ENCODE results near the gene FANCL.
"Not testable (repeated sequence)": the region's sequence is repeated elsewhere in the genome, so short reads cannot be mapped to it uniquely, and the experiment has no call there.

The FANCL gene

DNA sequence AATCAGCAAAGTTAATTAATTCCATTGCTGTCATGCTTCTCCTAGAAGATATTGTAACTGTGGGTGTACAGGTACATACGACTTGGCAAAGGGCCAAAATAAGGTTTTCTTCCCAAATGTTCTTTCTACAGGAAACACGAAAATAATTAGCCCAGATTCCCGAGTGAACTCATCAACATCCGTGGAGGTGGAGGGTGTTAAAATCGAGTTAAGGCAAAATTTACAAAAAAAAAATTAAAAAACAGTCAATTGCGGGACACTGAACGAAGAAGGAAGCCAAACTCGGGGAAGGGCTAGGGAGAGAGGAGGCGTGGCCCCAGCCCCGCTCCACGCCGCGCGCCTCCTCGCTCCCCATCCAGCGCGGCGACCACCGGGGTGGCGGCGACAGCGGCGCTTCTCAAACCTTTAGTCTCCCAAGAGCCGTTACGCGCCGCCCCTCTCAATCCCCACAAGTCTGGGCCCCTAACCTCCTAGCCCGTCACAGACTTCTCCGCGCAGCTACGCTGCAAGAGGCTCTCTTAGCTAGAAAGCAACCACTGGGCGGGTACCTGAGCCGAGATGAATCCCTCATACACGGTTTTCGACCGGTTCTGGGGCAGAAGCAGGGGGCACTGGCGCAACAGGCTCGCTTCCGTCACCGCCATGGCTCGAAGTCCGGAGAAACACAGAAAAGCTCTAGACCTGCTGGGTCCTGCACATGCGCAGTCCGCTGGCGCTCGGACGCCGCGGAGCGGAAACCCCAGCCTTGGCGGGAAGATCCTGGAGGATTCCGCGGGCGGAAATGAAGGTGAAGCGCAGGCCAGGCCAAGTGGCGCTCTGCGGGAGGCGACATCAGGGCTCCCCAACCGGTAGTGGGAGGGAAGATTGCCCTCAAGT is at the start of gene FANCL:
Gene FANCL (minus strand): TSS at position 656 of the 876 bp plus-strand sequence. CDS start 12 bp downstream, at position 644.
- peak; percentile 97 for DNase-seq (ENCODE audit: low spot score)

GRCh38 chr2:58289029-58289428 is 47.9 kb upstream of the FANCL start:
- peak; percentile 3 for DNase-seq (ENCODE audit: low spot score)

DNA sequence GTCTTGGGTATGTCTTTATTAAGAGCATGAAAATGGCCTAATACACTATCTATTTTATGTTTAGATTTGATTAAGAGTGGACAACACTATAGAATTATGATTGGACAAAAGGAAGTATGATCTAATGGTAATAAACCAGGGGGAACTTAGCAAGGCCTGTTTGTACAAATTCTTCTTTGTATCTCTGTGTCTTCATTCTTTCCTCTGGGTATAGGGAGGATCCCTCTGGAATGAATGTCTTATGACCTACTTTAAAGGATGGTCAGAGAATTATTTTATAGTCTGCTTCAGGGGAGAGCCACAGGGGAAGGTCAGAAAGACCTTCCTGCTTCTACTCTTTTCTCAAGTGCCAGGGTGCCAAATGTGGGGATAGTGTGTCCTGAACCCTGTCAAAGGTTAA is 42.8 kb upstream of the FANCL start:
- DNase-seq (ENCODE audit: low spot score): no peak

DNA sequence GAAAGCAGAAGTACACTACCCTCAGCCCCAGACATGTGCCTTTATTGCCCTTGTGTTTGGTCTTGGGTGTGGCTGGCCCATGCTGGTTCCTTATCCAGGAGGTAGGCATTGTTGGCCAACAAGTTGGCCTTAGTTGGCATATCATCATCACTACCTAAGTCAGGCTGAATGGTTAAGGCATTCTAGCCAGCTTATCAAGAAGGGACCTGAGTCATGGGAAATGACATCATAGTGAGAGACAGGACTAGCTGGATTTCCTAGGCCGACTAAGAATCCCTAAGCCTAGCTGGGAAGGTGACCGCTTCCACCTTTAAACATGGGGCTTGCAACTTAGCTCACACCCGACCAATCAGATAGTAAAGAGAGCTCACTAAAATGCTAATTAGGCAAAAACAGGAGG is 34.0 kb upstream of the FANCL start:
- not testable (repeated sequence) for DNase-seq (ENCODE audit: low spot score)

DNA sequence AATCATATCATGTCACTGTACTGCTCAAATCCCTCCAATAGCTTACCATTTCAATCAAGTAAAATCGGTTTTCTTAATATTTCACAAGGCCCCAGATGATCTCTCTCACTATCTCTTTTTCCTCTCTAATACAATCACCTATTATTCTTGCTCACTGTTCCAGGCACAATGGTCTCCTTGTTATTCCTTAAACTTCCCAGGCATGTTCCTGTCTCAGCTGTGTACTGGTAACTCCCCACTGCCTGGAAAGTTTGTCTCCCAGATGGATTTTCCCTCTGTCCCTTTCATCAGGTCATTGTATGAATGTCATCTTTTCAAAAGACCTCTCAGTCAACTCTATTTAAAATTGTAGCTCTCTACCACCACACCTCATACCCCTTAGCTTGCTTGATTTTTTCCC is 30.7 kb upstream of the FANCL start:
- DNase-seq (ENCODE audit: low spot score): no peak

DNA sequence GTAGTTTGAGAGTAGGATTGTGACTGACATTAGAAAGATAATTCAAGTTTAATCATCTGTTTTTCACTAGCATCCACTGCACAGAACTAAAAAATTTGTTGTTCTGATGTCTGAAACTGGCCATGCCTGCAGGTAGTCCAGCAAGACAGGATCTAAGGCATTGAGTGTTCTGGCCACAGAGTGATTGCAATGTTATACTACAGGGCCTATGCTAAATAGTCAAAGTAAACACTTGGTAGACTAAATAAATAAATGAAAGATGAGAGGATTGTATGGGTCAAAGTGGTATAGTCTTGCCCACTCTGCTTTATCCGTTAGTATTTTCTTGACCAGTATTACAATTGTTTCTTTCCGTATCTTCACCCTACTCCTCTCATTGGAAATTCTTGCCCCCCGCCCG is 27.6 kb upstream of the FANCL start:
- DNase-seq (ENCODE audit: low spot score): no peak

DNA sequence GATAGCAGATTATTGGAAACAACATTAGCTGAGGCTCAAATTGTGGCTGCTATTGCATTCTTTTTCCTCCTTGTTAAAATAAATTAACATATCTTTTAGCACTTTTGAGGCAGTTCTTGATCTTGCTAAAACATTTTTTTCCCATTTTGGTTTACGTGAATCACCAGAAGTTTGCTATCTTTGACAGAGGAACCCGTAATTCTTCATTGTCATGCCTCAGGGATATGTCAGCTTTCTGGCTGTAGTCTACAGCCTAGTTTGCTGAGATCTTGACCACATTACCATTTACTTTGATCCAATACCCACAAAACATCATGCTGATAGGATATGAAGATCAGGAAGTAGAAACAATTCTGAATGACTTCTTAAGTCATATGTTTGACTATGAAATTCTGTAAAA is 25.1 kb upstream of the FANCL start:
- no peak for DNase-seq (ENCODE audit: low spot score)

DNA sequence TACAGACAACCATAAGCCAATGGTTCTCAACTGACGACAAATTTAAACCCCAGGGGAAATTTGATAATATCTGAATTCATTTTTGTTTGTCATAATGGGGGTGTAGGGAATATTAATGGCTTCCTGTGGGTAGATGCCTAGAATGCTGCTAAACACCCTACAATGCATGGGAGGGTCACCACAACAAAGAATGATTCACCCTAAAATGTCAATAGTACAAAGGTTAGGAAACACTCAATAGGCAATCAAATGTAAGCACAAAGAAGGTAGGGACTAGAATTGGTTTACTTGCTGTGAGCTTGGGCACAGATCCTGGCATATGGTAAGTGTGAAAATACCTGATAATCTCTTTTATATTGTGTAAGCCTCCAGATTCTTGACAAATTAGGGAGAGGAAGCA is 20.1 kb upstream of the FANCL start:
- no peak for DNase-seq (ENCODE audit: low spot score)

DNA sequence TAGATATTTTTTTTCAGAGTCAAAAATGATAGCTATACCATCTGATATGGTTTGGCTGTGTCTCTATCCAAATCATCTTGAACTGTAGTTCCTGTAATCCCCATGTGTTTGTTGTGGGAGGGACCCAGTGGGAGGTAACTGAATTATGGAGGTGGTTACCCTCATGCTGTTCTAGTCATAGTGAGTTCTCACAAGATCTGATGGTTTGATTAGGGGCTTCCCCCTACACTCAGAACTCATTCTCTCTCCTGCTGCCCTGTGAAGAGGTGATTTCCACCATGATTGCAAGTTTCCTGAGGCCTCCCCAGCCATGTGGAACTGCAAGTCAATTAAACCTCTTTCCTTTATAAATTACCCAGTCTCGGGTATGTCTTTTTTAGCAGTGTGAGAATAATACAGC is 17.3 kb upstream of the FANCL start:
- DNase-seq (ENCODE audit: low spot score): not testable (repeated sequence)

DNA sequence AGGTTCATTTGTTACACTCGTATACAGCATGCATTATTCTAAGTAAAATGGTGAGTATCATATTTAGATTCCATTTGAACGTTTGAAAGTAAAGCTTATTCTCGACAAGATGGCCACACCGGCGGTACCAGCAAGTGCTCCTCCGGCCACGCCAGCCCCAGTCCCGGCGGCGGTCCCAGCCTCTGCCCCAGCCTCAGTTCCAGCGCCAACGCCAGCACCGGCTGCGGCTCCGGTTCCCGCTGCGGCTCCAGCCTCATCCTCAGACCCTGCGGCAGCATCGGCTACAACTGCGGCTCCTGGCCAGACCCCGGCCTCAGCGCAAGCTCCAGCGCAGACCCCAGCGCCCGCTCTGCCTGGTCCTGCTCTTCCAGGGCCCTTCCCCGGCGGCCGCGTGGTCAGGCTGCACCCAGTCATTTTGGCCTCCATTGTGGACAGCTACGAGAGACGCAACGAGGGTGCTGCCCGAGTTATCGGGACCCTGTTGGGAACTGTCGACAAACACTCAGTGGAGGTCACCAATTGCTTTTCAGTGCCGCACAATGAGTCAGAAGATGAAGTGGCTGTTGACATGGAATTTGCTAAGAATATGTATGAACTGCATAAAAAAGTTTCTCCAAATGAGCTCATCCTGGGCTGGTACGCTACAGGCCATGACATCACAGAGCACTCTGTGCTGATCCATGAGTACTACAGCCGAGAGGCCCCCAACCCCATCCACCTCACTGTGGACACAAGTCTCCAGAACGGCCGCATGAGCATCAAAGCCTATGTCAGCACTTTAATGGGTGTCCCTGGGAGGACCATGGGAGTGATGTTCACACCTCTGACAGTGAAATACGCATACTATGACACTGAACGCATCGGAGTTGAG is 10.4 kb upstream of the FANCL start:
- not testable (repeated sequence) for DNase-seq (ENCODE audit: low spot score)

DNA sequence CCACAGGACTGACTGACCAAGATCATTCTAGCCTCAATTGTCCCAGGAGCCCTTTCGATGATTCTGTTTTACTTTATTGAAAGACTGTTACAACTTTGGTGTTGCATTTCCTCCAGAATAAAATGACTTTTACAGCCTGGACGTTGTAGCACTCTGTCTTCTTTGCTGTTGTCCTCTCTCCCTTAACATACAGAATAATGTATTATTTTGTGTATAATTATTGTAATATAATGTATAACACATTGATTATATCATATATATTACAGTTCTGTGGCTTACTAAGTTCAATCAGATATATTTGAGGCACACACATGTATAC is 380 bp upstream of the FANCL start:
- no peak for DNase-seq (ENCODE audit: low spot score)

GRCh38 chr2:58239243-58239925 is 1.7 kb downstream of the FANCL start:
- DNase-seq (ENCODE audit: low spot score): no peak

- DNase-seq (ENCODE audit: low spot score): no peak
Measured at GRCh38 chr2:58237741-58238140, 3.4 kb downstream of the FANCL start.

DNA sequence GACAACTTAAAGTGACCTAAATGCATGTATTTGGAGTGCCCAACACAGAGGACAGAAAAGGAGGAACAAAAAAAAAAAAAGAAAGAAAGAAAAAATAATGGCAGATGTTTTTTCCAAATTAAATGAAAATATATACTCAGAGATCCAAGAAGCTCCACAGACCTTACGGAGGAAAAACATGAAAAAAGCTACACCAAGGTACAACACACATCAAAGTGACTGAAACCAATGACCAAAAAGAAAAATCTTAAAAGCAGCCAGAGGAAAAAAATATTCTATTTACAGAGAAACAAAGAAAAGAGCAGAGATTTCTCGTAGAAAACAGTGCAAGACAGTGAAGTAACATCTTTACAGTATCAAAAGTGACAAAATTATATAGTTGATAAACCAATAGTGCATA is 5.1 kb downstream of the FANCL start:
- DNase-seq (ENCODE audit: low spot score): no peak

DNA sequence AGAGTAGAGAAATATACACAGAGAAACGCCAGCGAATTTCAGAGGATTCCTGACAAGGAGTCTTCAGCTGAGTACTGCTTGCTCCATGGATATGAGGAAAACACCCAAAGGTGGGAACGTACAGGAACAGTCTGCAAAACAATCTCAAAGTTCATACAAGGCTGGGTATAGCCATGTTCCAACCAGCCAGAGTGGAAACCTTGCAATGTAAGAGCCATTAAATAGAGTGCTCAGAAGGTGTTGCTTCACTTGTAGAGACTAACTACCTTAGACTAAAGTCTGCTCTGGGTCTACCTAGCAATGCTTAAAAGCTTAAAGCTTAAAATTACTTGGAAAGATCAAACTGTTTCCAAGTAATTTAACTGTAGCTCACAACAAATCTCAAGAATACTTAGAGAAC is 6.0 kb downstream of the FANCL start:
- no peak for DNase-seq (ENCODE audit: low spot score)

- DNase-seq (ENCODE audit: low spot score): no peak
Measured at GRCh38 chr2:58228299-58228698, 12.8 kb downstream of the FANCL start.

- DNase-seq (ENCODE audit: low spot score): no peak
Measured at GRCh38 chr2:58227171-58227917, 13.8 kb downstream of the FANCL start.

DNA sequence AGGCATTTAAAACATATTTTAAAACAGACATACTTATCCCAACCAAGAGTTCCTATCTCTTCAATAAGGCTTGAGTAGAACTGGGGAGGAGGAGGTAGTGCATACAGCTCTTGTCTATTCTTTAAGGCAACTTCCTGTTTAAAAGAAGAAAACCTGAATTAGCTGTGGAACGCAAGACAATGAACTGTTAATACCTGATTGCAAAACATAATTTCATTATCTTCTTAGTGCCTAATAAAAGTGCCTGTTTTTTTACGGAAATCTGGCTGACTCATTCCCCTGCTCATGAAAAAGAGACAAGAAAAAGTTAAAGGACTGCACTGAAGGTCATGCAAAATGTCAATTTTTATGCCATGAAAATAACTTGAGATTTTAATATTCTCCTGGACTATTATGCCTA is 19.2 kb downstream of the FANCL start:
- DNase-seq (ENCODE audit: low spot score): no peak

GRCh38 chr2:58215429-58215828 is 25.7 kb downstream of the FANCL start:
- DNase-seq (ENCODE audit: low spot score): no peak

- DNase-seq (ENCODE audit: low spot score): not testable (repeated sequence)
Measured at GRCh38 chr2:58210951-58211568, 30.1 kb downstream of the FANCL start.

DNA sequence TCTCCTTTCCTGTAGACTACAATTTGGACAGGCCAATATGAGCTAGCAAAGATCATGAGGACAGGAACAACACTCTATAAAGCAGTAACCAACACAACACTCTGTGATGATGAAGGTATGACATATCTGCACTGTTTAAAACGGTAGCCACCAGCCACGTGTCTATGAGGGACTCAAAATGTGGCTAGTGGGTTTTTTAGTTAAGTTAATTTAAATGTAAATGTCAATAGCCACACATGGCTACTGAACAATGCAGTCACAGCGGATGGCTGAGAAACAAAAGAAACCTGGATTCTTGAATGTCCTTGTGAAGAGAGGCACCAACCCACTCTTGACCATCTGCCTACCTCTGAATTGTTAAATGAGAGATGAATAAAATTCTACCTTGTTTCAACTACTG is 33.9 kb downstream of the FANCL start:
- DNase-seq (ENCODE audit: low spot score): no peak

Data from AG08395 (cell line).